OCI-LY7 (cell line): Measurements from ENCODE around the gene OMG. TPM values are rescaled to one million over a fixed set of nuclear protein-coding genes. Genes with fewer than 3 reads are reported as not detected.
"Not testable (repeated sequence)": the region's sequence is repeated elsewhere in the genome, so short reads cannot be mapped to it uniquely, and the experiment has no call there.

Experiments used
- BruUV-seq: library from RNA; stranded (reverse); fragments of 400-500 nt; replicated peaks from 2 replicates; lab custom pipeline; 2021; lab: Mats Ljungman, UMichigan
- CTCF ChIA-PET: fragments of 300-600 bp; sonication (Branson Sonifier 250); formaldehyde crosslinking; loops from one replicate; lab custom pipeline; 2022; ENCODE audit warnings: antibody characterized with exemption; ENCODE audit not compliant: unreplicated experiment; lab: Charles Lee
- POLR2A ChIA-PET: fragments of 300-600 bp; sonication (Branson Sonifier 250); formaldehyde crosslinking; loops from one replicate; lab custom pipeline; 2022; ENCODE audit warnings: antibody characterized with exemption; lab: Charles Lee
- DNase-seq: peaks from one replicate; pipeline ENCODE4 v3.0.0-alpha.2; 2015; ENCODE audit warnings: low spot score
- H2AFZ ChIP-seq: fragments of 200-600 bp; sonication (generic), shearing (Covaris generic); 2 replicates; pipeline ENCODE4 v1.6.1; 2014; ENCODE audit warnings: mild to moderate bottlenecking, antibody characterized with exemption, low read length, moderate library complexity
- H3K27ac ChIP-seq: fragments of 200-600 bp; sonication (generic); 2 replicates; pipeline ENCODE4 v1.5.1; 2014; ENCODE audit warnings: mixed run types, low read depth, mild to moderate bottlenecking, moderate library complexity, low read length, inconsistent platforms; ENCODE audit not compliant: poor library complexity, severe bottlenecking
- H3K36me3 ChIP-seq: fragments of 200-600 bp; sonication (generic); 2 replicates; pipeline ENCODE4 v1.6.1; 2014; ENCODE audit warnings: mild to moderate bottlenecking, antibody characterized with exemption, low read length, moderate library complexity, mixed read lengths; ENCODE audit not compliant: insufficient read depth
- H3K4me1 ChIP-seq: fragments of 200-600 bp; sonication (generic); 2 replicates; pipeline ENCODE4 v1.5.1; 2014; ENCODE audit warnings: mild to moderate bottlenecking, low read length; ENCODE audit not compliant: insufficient read depth, poor library complexity, severe bottlenecking
- H3K4me2 ChIP-seq: fragments of 200-600 bp; sonication (generic); 2 replicates; pipeline ENCODE4 v1.6.1; 2014; ENCODE audit warnings: mild to moderate bottlenecking, low read length
- H3K4me3 ChIP-seq: fragments of 200-600 bp; sonication (generic); 2 replicates; pipeline ENCODE4 v1.5.1; 2014; ENCODE audit warnings: mild to moderate bottlenecking, low read depth, low read length; ENCODE audit not compliant: poor library complexity, severe bottlenecking
- H3K79me2 ChIP-seq: fragments of 200-600 bp; sonication (generic); 2 replicates; pipeline ENCODE4 v1.6.1; 2016; ENCODE audit warnings: low read depth, mild to moderate bottlenecking, low read length, moderate library complexity, mixed read lengths; ENCODE audit not compliant: insufficient read depth
- H3K9me2 ChIP-seq: fragments of 200-600 bp; sonication (generic); 2 replicates; pipeline ENCODE4 v1.6.1; 2016; ENCODE audit warnings: mild to moderate bottlenecking, low read length, mixed read lengths; ENCODE audit not compliant: insufficient read depth
- H3K9me3 ChIP-seq: fragments of 200-600 bp; sonication (generic); 2 replicates; pipeline ENCODE4 v1.6.1; 2014; ENCODE audit warnings: mild to moderate bottlenecking, mixed run types, low read length, mixed read lengths
- H4K20me1 ChIP-seq: fragments of 200-600 bp; sonication (generic); 2 replicates; pipeline ENCODE4 v1.6.1; 2014; ENCODE audit warnings: mild to moderate bottlenecking, antibody characterized with exemption, low read length, moderate library complexity, mixed read lengths; ENCODE audit not compliant: insufficient read depth
- EZH2phosphoT487 ChIP-seq: fragments of 200-600 bp; sonication (generic); IDR thresholded peaks from 2 replicates; pipeline ENCODE4 v1.6.1; 2018; ENCODE audit warnings: low read depth, borderline replicate concordance, mild to moderate bottlenecking, mixed run types, antibody characterized with exemption, low read length, moderate library complexity, mixed read lengths
- intact Hi-C: fragments of 100-400 bp; cut with micrococcal nuclease; formaldehyde crosslinking; loops from one replicate; pipeline ENCODE4 v1.10.0; 2022; ENCODE audit not compliant: unreplicated experiment
- total RNA-seq, 2 experiments: library from RNA; depleted of rRNA in 1 of 2; stranded (reverse); fragments of >200 nt in 1 of 2; shearing (Covaris generic) in 1 of 2; gene quantifications; 2 replicates each; pipeline ENCODE4 v1.2.3, GENCODE V29; 2014 to 2022
- TF ChIP-seq, protein P1 (sequence below): fragments of 200-600 bp; sonication (generic); conservative IDR thresholded peaks from 2 replicates; pipeline ENCODE4 v1.5.1; 2014; ENCODE audit warnings: mild to moderate bottlenecking, antibody characterized with exemption, low read length, moderate library complexity, mixed read lengths

Gene OMG
- total RNA-seq, 2 experiments from 2014 or later, result 0.32 to 1.4 TPM

DNA sequence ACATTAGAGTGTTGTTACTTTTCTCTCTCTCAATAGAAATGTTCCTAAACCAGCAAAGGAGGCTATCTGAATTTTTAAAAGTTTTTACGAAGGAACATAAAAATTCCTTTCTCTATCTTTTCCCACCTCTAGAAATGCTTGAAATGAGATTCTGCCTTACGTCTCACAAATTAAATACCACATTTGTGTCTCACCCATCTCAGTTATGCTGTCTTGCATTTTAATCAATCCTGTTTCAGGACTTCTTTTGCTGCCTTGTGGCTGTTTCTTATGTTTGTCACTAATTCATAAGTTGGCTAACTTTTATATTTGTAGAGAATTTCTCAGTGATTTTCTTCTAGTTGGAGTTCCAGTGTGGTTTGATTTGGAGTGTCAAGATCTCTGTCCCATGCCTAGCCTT, 3.5 kb downstream of the OMG start:
- Histone ChIP-seq H2AFZ (no peak overlapping the region), H3K36me3 (no peaks in the 10 kb centered on the region), H3K79me2 (no peaks in the 10 kb centered on the region), H4K20me1 (no peaks in the 10 kb centered on the region), H3K4me3 (no peak overlapping the region), H3K27ac (no peak overlapping the region), H3K9me2 (no peaks in the 10 kb centered on the region), H3K4me1 (no peaks in the 10 kb centered on the region), H3K4me2 (no peak overlapping the region), H3K9me3 (no peaks in the 10 kb centered on the region)
- intact Hi-C loops, result loop anchor here (5.0 kb wide), 1 partner anchor 51 kb away; no protein-coding TSS in a partner anchor
- TF ChIP-seq, protein P1, sequence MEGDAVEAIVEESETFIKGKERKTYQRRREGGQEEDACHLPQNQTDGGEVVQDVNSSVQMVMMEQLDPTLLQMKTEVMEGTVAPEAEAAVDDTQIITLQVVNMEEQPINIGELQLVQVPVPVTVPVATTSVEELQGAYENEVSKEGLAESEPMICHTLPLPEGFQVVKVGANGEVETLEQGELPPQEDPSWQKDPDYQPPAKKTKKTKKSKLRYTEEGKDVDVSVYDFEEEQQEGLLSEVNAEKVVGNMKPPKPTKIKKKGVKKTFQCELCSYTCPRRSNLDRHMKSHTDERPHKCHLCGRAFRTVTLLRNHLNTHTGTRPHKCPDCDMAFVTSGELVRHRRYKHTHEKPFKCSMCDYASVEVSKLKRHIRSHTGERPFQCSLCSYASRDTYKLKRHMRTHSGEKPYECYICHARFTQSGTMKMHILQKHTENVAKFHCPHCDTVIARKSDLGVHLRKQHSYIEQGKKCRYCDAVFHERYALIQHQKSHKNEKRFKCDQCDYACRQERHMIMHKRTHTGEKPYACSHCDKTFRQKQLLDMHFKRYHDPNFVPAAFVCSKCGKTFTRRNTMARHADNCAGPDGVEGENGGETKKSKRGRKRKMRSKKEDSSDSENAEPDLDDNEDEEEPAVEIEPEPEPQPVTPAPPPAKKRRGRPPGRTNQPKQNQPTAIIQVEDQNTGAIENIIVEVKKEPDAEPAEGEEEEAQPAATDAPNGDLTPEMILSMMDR, result no peak
- no peak for TF ChIP-seq EZH2phosphoT487
- BruUV-seq, result no TSS peak
- ChIA-PET CTCF (no interaction called here), POLR2A (interaction anchor here (0.6 kb wide), 1 partner anchor 931 kb away, joined by 5 read pairs; no protein-coding TSS in a partner anchor)
- DNase-seq, result no peak

DNA sequence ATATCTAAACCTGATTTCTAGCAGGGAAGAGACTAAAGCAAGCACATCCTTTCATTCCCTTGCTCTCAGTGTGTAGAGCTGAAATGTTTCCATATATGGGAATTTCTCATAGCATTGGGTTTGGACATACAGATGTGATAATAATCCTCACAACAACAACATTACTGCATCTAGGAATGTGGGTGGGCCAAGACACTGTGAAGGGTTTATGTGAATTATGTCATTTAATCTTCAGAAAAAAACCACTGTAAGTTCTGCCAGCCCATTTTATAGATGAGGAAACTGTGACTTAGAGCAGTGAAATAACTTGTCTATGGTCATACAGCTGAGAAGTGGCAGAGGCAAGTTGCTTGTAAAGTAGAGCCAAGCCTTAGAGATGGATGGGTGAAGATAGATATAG, 5.2 kb downstream of the OMG start:
- H3K9me3 ChIP-seq, result no peaks in the 10 kb centered on the region
- no peaks in the 10 kb centered on the region for H3K4me1 ChIP-seq
- TF ChIP-seq EZH2phosphoT487, result no peak
- TF ChIP-seq, protein P1, result no peak
- H3K9me2 ChIP-seq, result no peaks in the 10 kb centered on the region
- intact Hi-C loops, result loop anchor here (5.0 kb wide), 1 partner anchor 50 kb away; no protein-coding TSS in a partner anchor
- no peak overlapping the region for H3K4me3 ChIP-seq
- H3K36me3 ChIP-seq, result no peaks in the 10 kb centered on the region
- H3K79me2 ChIP-seq, result no peaks in the 10 kb centered on the region
- BruUV-seq, result no TSS peak
- no peak overlapping the region for H3K27ac ChIP-seq
- DNase-seq, result no peak
- ChIA-PET POLR2A (no interaction called here), CTCF (interaction anchor here (0.6 kb wide), 1 partner anchor 233 kb away, joined by 3 read pairs; no protein-coding TSS in a partner anchor)
- no peak overlapping the region for H3K4me2 ChIP-seq
- H2AFZ ChIP-seq, result no peak overlapping the region
- no peaks in the 10 kb centered on the region for H4K20me1 ChIP-seq

DNA sequence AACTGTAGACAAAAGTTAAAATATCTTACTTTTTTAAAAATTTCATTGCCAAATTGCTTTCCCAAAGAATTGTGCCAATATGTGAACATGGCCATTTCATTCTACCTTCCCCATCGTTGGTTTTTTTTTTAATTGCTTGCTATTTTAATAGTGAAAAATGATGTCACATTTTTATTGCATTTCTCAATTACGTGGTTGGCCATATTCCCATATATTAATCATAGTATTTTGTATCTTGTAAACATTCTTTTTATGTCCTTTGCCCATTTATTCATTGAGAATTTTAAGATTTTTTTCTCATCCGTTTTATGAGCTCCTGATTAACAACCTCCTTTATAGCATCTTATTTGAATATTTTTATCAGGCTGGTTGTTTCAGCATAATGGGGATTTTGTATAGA, 7.2 kb downstream of the OMG start:
- Histone ChIP-seq H3K9me2 (no peaks in the 10 kb centered on the region), H3K36me3 (no peaks in the 10 kb centered on the region), H3K4me3 (no peak overlapping the region), H3K9me3 (no peaks in the 10 kb centered on the region), H3K4me1 (no peaks in the 10 kb centered on the region), H2AFZ (no peak overlapping the region), H4K20me1 (no peaks in the 10 kb centered on the region), H3K27ac (no peak overlapping the region), H3K79me2 (no peaks in the 10 kb centered on the region), H3K4me2 (no peak overlapping the region)
- ChIA-PET CTCF (no interaction called here), POLR2A (interaction anchor here (0.7 kb wide), 1 partner anchor 23 kb away, joined by 5 read pairs; no protein-coding TSS in a partner anchor)
- BruUV-seq, result no TSS peak
- TF ChIP-seq EZH2phosphoT487, result no peak
- TF ChIP-seq, protein P1, result no peak
- intact Hi-C loops, result loop anchor here (5.0 kb wide), 1 partner anchor 47 kb away; no protein-coding TSS in a partner anchor
- no peak for DNase-seq

DNA sequence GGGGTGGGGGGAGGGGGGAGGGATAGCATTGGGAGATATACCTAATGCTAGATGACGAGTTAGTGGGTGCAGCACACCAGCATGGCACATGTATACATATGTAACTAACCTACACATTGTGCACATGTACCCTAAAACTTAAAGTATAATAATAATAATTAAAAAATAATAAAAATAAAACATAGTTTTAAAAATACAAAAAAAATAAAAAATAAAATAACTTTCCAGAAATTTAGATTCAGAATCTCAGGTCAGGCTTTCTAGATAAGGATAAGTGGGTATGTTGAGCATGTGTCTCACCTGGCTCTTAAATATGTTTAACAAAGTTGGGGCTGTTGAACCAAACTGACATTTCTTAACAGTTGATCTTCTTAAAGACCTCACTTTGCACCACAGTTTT, 9.1 kb downstream of the OMG start:
- POLR2A ChIA-PET, result interaction anchor here (1.4 kb wide), 1 partner anchor 32 kb away, joined by 5 read pairs; no protein-coding TSS in a partner anchor
- H3K4me1 ChIP-seq, H2AFZ ChIP-seq, H3K36me3 ChIP-seq, H3K4me2 ChIP-seq, H3K79me2 ChIP-seq, DNase-seq, BruUV-seq, H3K9me2 ChIP-seq, H3K4me3 ChIP-seq, H4K20me1 ChIP-seq, CTCF ChIA-PET, H3K9me3 ChIP-seq, intact Hi-C loops, H3K27ac ChIP-seq: not testable (repeated sequence)
